Sciatic nerve (tissue), 2 donors: Measurements from ENCODE around the gene BSG. TPM values are rescaled to one million over a fixed set of nuclear protein-coding genes. Genes with fewer than 3 reads are reported as not detected.

Source experiments
- ATAC-seq: fragments of 200-7000 bp; cut with Tn5 transposase; one replicate; pipeline ENCODE4 v1.9.1; 2020; ENCODE audit warnings: mild to moderate bottlenecking, moderate library complexity
- DNase-seq: peaks from one replicate; pipeline ENCODE4 v3.0.0-alpha.2; 2020; ENCODE audit warnings: low spot score
- intact Hi-C: fragments of 100-400 bp; cut with DNase I; formaldehyde crosslinking; loops from one replicate; pipeline ENCODE4 v1.14.2; 2022
- total RNA-seq: library from RNA; stranded (reverse); fragmentation: NEBNext Ultra II Directional; extraction: Animal tissue kit (Norgen Biotek cat#: 25700); gene quantifications from one replicate; pipeline ENCODE4 v1.2.1, GENCODE V29; 2021
- donor health status: DM: no; HTN: no; CAD: no.
- donor health status: DM: no; HTN: no; CAD: no.

Gene BSG
- total RNA-seq, 1 donor from 2014 or later: 246 TPM

GRCh38 chr19:538641-539428, 33.6 kb upstream of the BSG start:
- ATAC-seq: no peak
- no peak for DNase-seq
- intact Hi-C loops: no loop called here

DNA sequence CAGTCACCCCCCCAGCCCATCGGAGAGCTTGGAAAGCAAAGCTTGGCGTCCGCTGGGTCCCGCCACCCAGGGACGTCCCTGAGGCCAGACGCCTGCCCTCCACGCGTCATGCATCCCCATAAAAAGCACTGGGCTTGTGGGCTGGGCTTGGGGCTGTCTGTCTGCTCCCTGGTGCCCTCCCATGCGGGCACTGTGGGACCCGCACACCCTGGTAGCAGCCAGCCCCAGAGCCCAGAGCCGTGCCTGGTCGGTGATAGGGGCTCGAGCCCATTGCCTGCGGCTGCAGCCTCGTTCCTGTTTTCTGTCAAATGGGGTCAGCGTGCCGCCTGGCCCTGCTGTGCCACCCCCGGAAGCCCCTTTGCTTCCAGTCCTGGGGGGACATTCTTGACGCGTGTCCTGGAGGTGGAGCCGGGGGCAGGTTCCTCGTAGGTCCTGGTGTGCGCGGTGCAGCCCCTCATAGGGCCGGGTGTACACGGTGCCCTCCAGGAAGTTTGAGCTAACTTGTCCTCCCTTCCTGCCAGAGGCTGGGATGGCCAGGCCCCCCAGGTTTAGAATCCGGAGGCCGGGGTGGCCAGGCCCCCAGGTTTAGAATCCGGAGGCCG, 32.9 kb upstream of the BSG start:
- DNase-seq: no peak
- intact Hi-C loops: no loop called here
- no peak for ATAC-seq

DNA sequence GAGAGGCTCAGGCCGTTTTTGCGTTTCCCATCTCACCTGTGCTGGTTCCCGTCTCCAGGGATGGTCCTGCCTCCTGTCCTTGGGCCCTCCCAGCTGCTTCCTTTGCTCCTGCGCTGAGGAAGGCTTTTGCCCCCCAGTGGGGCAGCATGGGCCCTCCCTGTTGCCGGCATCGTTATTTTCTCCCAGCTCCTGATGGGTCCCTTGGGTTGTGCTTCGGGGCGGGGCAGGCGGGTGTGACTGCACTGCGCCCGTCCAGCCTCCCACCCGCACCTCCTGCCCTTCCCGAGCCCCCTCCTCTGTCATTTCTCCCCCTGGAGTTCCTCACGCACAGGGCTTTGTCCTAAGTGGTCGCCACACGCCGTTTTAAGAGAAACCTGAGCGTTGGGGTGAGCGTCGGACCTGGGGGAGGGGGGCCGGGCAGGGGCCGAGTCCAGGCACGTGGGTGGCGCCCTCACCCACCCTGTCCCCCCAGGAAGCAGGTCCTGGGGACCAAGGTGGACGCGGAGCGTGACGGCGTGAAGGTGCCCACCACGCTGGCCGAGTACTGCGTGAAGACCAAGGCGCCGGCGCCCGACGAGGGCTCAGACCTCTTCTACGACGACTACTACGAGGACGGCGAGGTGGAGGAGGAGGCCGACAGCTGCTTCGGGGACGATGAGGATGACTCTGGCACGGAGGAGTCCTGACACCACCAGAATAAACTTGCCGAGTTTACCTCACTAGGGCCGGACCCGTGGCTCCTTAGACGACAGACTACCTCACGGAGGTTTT, 31.3 kb upstream of the BSG start:
- no peak for DNase-seq
- no peak for ATAC-seq
- intact Hi-C loops: no loop called here

DNA sequence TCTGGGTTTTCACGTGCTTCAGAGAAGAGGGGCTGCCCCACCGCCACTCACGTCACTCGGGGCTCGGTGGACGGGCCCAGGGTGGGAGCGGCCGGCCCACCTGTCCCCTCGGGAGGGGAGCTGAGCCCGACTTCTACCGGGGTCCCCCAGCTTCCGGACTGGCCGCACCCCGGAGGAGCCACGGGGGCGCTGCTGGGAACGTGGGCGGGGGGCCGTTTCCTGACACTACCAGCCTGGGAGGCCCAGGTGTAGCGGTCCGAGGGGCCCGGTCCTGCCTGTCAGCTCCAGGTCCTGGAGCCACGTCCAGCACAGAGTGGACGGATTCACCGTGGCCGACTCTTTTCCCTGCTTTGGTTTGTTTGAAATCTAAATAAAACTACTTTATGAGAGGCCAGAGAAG, 30.7 kb upstream of the BSG start:
- ATAC-seq (no peak), DNase-seq (no peak)
- intact Hi-C loops: no loop called here

- DNase-seq (no peak), ATAC-seq (no peak)
- intact Hi-C loops: no loop called here
These were observed 30.1 kb upstream of the BSG start for GRCh38 chr19:542173-542866.

DNA sequence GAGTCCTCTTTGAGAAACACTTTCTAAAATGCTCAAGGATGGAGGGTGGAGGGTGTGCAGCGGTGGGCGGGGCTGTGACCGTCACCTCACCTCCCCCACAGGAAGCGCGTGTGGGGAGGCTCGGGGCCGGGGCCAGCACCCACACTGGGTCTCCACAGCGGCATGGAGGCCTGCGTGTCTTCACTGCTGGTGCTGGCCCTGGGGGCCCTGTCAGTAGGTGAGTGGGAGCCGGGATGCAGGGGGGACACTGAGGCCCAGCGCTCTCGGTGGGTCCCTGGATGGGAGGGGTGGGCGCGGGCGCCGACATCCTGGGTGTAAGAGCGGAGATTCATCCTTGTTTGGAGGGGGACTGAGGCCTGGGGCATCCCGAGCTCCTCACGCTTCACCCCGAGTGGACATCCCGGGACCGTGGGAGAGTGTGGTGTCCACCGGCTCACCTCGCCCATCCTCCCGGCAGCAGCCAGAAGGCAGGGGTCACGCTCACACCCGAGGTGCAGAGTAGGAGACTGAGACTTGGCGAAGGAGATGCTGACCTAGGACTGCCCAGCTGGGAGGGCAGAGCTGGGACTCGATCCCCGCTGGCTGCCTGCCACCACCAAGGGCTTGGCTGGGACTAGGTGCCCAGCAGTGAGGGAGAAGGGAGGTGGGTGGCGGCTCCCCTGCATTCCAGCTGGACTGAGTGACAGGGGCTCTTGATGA, 28.3 kb upstream of the BSG start, which contains the start of gene GZMM:
TSS of gene GZMM (plus strand) at position 144 of the 699 bp plus-strand sequence. CDS start at position 163, 19 bp downstream.
- no peak for DNase-seq
- intact Hi-C loops: no loop called here
- peak; percentile 27 for ATAC-seq

- DNase-seq: no peak
- no peak for ATAC-seq
- intact Hi-C loops: no loop called here
These were observed 25.3 kb upstream of the BSG start for GRCh38 chr19:547117-547516.

DNA sequence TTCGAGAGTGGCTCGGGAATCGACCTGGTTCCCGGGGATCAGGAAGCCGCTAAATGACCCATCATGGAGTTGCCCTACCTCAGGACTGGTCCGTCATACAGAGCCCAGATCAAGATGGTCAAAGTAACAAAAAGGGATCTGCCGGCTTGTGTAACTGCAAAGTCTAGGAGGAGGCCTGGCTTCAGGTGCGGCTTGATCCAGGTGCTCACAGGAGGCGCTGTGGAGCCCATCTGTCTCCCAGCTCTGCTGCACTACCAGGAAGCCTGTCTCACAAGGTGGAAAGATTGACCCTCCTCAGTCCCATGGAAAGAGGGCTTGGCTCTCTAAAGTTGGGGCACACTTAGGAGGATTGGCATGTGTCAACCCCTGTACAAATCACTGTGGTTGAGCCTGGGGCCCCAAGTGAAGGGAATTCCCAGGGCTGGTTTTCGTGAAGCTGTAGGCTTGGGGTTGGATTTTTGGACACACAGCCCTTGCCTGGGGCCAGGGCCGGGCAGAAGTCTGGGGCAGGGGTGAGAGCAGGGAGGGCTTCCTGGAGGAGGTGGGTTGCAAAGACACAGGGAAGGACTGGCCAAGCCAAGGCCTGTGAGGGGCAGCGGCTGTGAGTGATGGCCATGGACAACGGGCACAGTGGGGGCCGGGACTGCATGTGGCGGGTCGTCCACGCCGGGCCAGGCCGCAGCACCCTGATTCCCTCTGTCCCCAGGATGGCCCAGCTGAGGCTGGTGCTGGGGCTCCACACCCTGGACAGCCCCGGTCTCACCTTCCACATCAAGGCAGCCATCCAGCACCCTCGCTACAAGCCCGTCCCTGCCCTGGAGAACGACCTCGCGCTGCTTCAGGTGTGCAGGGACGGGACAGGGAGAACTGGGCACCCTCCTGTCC, 24.3 kb upstream of the BSG start:
- ATAC-seq (no peak), DNase-seq (no peak)
- intact Hi-C loops: no loop called here

DNA sequence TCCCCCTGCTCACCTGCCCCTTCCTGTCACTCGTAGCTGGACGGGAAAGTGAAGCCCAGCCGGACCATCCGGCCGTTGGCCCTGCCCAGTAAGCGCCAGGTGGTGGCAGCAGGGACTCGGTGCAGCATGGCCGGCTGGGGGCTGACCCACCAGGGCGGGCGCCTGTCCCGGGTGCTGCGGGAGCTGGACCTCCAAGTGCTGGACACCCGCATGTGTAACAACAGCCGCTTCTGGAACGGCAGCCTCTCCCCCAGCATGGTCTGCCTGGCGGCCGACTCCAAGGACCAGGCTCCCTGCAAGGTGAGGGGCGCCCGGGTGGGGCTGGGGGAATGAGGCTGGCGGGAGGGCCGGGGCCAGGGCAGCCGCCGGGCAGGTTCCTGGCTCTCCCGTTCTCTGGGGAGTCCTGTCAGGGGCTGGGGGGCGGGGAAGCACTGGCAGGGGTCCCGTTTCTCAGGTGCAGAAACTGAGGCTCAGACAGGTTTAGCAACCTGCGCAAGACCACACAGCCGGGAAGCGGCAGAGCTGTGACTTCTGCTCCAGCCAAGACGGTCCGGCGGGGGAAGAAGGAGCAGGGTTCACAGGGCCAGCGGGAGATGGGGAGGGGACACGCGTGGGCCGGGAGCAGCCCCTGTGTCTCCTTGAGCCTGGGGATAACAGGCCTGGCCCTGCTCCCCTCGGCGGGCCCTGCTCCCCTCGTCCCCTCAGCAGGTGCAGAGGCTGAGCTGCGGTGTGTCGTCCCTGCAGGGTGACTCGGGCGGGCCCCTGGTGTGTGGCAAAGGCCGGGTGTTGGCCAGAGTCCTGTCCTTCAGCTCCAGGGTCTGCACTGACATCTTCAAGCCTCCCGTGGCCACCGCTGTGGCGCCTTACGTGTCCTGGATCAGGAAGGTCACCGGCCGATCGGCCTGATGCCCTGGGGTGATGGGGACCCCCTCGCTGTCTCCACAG, 23.2 kb upstream of the BSG start:
- ATAC-seq: peak; percentile 20
- no peak for DNase-seq
- intact Hi-C loops: no loop called here

GRCh38 chr19:554817-555216, 17.6 kb upstream of the BSG start:
- DNase-seq: no peak
- ATAC-seq: no peak
- intact Hi-C loops: no loop called here

GRCh38 chr19:555474-555808, 17.0 kb upstream of the BSG start:
- no peak for ATAC-seq
- intact Hi-C loops: no loop called here

GRCh38 chr19:556611-557382, 15.6 kb upstream of the BSG start:
- intact Hi-C loops: no loop called here
- no peak for ATAC-seq
- DNase-seq: no peak

More at GRCh38 chr19:555474-555808, 17.0 kb upstream of the BSG start:
- DNase-seq: no peak

DNA sequence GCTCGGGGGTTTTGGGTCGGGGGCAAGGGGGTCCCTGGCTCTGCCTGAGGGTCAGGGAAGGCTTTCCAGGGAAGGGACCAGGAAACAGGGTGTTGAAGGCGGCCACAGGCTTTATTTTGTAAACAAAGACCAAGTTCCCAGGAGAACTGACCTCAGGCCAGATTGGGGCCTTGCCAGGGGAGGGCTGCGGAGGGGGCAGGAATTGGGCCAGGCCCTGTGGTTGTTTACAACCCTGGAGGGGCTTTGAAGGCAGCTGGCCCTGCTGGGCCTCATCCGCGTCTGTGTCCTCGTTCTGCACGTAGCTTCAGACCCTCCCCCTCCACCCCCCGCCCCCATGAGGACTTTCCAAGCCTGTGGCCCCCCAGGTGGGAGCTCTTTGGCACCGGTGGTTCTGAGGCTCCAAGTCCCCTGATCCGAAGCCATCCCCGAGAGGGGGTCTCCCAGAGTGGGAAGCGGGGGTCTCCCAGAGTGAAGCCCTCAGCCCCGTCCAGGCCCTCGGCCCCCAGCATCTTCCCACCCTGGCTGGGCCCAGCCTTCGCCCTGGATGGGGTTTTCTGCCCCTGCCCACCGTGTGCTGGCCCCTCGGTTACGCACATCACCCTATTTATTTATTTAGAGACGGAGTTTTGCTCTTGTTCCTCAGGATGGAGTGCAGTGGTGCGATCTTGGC, 13.5 kb upstream of the BSG start:
- ATAC-seq: peak; percentile 69
- DNase-seq: no peak
- intact Hi-C loops: no loop called here

DNA sequence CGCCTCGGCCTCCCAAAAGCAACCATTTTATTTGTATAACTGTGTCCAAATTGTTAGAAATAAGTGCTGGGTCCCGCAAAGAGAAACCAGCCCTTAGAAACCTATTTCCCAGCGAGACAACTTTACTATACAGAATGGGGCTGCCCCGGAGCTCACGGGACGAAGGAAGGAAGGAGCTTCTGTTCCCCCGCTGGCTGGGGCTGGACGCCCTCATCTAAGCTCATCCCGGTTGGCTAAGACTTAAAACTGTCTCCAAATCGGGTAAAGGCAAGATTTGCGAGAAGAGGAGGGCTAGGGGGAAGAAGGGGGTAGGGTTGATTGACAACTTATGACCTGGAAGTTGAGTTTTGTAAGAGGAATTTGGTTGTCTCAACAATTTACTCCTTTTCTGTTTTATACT, 12.3 kb upstream of the BSG start:
- intact Hi-C loops: no loop called here
- DNase-seq: no peak
- no peak for ATAC-seq

DNA sequence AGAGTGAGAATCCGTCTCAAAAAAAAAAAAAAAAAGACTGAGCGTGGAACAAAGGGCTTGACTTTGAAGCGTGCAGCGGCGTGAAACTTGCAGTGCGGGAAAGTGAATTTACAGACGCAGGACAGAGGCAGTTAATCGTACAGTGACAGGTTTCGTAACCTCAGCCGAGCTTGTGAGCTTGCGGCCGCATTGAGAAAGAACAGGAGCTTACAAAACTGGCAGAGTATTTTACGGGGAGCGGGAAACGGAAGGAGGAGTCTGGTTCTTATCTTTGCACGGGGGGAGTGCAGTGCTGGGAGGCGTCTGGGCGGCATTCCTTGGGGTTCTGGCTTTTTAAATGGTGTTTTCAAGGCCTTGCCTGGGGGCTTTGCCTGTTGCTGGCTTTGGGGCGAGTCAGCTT, 6.0 kb upstream of the BSG start:
- DNase-seq (no peak), ATAC-seq (peak; percentile 58)
- intact Hi-C loops: no loop called here

DNA sequence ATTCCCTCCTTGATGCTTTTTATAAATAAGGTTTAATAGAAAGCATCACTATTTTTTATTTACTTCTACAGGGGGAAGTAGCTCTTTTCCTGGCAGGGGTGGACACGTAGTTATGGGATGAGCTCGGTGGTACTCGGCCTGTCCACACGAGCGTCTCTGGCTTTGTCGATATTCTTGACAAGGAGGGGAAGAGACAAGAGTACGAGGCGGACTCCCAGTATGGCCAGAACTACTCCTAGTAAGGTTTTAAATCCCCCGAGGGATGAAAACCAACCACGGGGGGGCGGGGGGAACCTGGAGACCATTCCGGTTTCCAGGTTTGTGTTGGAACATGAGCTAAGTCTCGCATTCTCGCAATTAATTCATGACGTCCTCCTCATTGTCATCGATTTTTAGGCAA, 5.6 kb upstream of the BSG start:
- intact Hi-C loops: no loop called here
- ATAC-seq: no peak
- no peak for DNase-seq
